Measurements from ENCODE around the gene LDHAL6B.

LDHAL6B gene

GRCh38 chr15:59172289-59172901 lies 34.2 kb upstream of the LDHAL6B start:
- peaks cover 21% of the 10 kb centered on the region for H3K4me1 Mint-ChIP-seq
- H3K27me3 Mint-ChIP-seq: peaks cover 8% of the 10 kb centered on the region
- no peak overlapping the region for H3K4me3 Mint-ChIP-seq
- H3K27ac Mint-ChIP-seq: no peak overlapping the region
- ATAC-seq: no peak
- no peaks in the 10 kb centered on the region for H3K9me3 Mint-ChIP-seq
- H3K36me3 Mint-ChIP-seq (ENCODE audit: low read depth): peaks cover 7% of the 10 kb centered on the region
- DNase-seq: no peak

GRCh38 chr15:59173194-59173593 lies 33.4 kb upstream of the LDHAL6B start:
- no peak for ATAC-seq
- peaks cover 9% of the 10 kb centered on the region for H3K27me3 Mint-ChIP-seq

GRCh38 chr15:59174151-59174834 lies 32.4 kb upstream of the LDHAL6B start:
- Mint-ChIP-seq H3K27ac (no peak overlapping the region), H3K4me1 (peaks cover 8% of the 10 kb centered on the region)
- DNase-seq: no peak

More at GRCh38 chr15:59173194-59173593, 33.4 kb upstream of the LDHAL6B start:
- Mint-ChIP-seq H3K4me1 (peaks cover 17% of the 10 kb centered on the region), H3K36me3 (ENCODE audit: low read depth) (peaks cover 7% of the 10 kb centered on the region), H3K4me3 (no peak overlapping the region), H3K9me3 (no peaks in the 10 kb centered on the region), H3K27ac (no peak overlapping the region)
- DNase-seq: no peak

GRCh38 chr15:59174835-59175831 lies 31.5 kb upstream of the LDHAL6B start:
- peak; percentile 40 for DNase-seq
- H3K27me3 Mint-ChIP-seq: peaks cover 11% of the 10 kb centered on the region
- H3K36me3 Mint-ChIP-seq (ENCODE audit: low read depth): peaks cover 7% of the 10 kb centered on the region
- H3K4me3 Mint-ChIP-seq: no peak overlapping the region
- no peak overlapping the region for H3K27ac Mint-ChIP-seq
- peak; percentile 85 for ATAC-seq
- H3K9me3 Mint-ChIP-seq: no peaks in the 10 kb centered on the region
- H3K4me1 Mint-ChIP-seq: peaks cover 3% of the 10 kb centered on the region

More at GRCh38 chr15:59174151-59174834, 32.4 kb upstream of the LDHAL6B start:
- Mint-ChIP-seq H3K9me3 (no peaks in the 10 kb centered on the region), H3K27me3 (peaks cover 11% of the 10 kb centered on the region), H3K4me3 (no peak overlapping the region), H3K36me3 (ENCODE audit: low read depth) (peaks cover 7% of the 10 kb centered on the region)
- no peak for ATAC-seq

- Mint-ChIP-seq H3K27me3 (peaks cover 11% of the 10 kb centered on the region), H3K4me1 (peaks cover 3% of the 10 kb centered on the region), H3K9me3 (peaks cover 5% of the 10 kb centered on the region), H3K27ac (no peak overlapping the region), H3K36me3 (ENCODE audit: low read depth) (peaks cover 7% of the 10 kb centered on the region), H3K4me3 (no peak overlapping the region)
- DNase-seq (no peak), ATAC-seq (no peak)
Observed at GRCh38 chr15:59176653-59177316, 29.9 kb upstream of the LDHAL6B start.

GRCh38 chr15:59177317-59177660 lies 29.4 kb upstream of the LDHAL6B start:
- no peak for DNase-seq
- Mint-ChIP-seq H3K9me3 (peaks cover 5% of the 10 kb centered on the region), H3K4me3 (no peak overlapping the region), H3K27ac (no peak overlapping the region), H3K4me1 (peaks cover 3% of the 10 kb centered on the region), H3K27me3 (peaks cover 11% of the 10 kb centered on the region), H3K36me3 (ENCODE audit: low read depth) (peaks cover 7% of the 10 kb centered on the region)
- ATAC-seq: no peak

- Mint-ChIP-seq H3K27ac (no peak overlapping the region), H3K4me1 (peaks cover 3% of the 10 kb centered on the region), H3K4me3 (no peak overlapping the region), H3K9me3 (peaks cover 10% of the 10 kb centered on the region), H3K36me3 (ENCODE audit: low read depth) (peaks cover 10% of the 10 kb centered on the region), H3K27me3 (peaks cover 11% of the 10 kb centered on the region)
- DNase-seq (no peak), ATAC-seq (no peak)
Observed at GRCh38 chr15:59178151-59178695, 28.4 kb upstream of the LDHAL6B start.

GRCh38 chr15:59179717-59180116 lies 26.9 kb upstream of the LDHAL6B start:
- peaks cover 3% of the 10 kb centered on the region for H3K4me1 Mint-ChIP-seq

GRCh38 chr15:59180945-59181600 lies 25.6 kb upstream of the LDHAL6B start:
- no peak overlapping the region for H3K27ac Mint-ChIP-seq
- peaks cover 10% of the 10 kb centered on the region for H3K36me3 Mint-ChIP-seq (ENCODE audit: low read depth)
- H3K27me3 Mint-ChIP-seq: peaks cover 9% of the 10 kb centered on the region
- DNase-seq: no peak
- H3K4me1 Mint-ChIP-seq: no peaks in the 10 kb centered on the region
- peaks cover 10% of the 10 kb centered on the region for H3K9me3 Mint-ChIP-seq
- H3K4me3 Mint-ChIP-seq: no peak overlapping the region
- ATAC-seq: no peak

More at GRCh38 chr15:59179717-59180116, 26.9 kb upstream of the LDHAL6B start:
- Mint-ChIP-seq H3K9me3 (peaks cover 10% of the 10 kb centered on the region), H3K27me3 (peaks cover 11% of the 10 kb centered on the region), H3K27ac (no peak overlapping the region), H3K4me3 (no peak overlapping the region), H3K36me3 (ENCODE audit: low read depth) (peaks cover 9% of the 10 kb centered on the region)
- ATAC-seq (no peak), DNase-seq (no peak)

- Mint-ChIP-seq H3K9me3 (peaks cover 10% of the 10 kb centered on the region), H3K36me3 (ENCODE audit: low read depth) (peaks cover 15% of the 10 kb centered on the region), H3K4me3 (no peak overlapping the region), H3K4me1 (no peaks in the 10 kb centered on the region), H3K27me3 (no peaks in the 10 kb centered on the region), H3K27ac (no peak overlapping the region)
- ATAC-seq (peak; percentile 63), DNase-seq (no peak)
Observed at GRCh38 chr15:59185725-59186124, 20.9 kb upstream of the LDHAL6B start.

- Mint-ChIP-seq H3K4me3 (no peak overlapping the region), H3K9me3 (peaks cover 8% of the 10 kb centered on the region), H3K4me1 (no peaks in the 10 kb centered on the region), H3K27ac (no peak overlapping the region), H3K36me3 (ENCODE audit: low read depth) (peaks cover 15% of the 10 kb centered on the region), H3K27me3 (no peaks in the 10 kb centered on the region)
- no peak for DNase-seq
- ATAC-seq: no peak
Observed at GRCh38 chr15:59186501-59186900, 20.1 kb upstream of the LDHAL6B start.

GRCh38 chr15:59189241-59189640 lies 17.4 kb upstream of the LDHAL6B start:
- H3K9me3 Mint-ChIP-seq: no peaks in the 10 kb centered on the region
- ATAC-seq: no peak
- peaks cover 11% of the 10 kb centered on the region for H3K36me3 Mint-ChIP-seq (ENCODE audit: low read depth)
- H3K27ac Mint-ChIP-seq: no peak overlapping the region
- no peak overlapping the region for H3K4me3 Mint-ChIP-seq
- no peak for DNase-seq
- H3K27me3 Mint-ChIP-seq: peaks cover 2% of the 10 kb centered on the region
- H3K4me1 Mint-ChIP-seq: no peaks in the 10 kb centered on the region

GRCh38 chr15:59190291-59190690 lies 16.4 kb upstream of the LDHAL6B start:
- Mint-ChIP-seq H3K9me3 (no peaks in the 10 kb centered on the region), H3K36me3 (ENCODE audit: low read depth) (peaks cover 12% of the 10 kb centered on the region), H3K27me3 (peaks cover 4% of the 10 kb centered on the region), H3K4me3 (no peak overlapping the region), H3K4me1 (peaks cover 6% of the 10 kb centered on the region), H3K27ac (no peak overlapping the region)
- no peak for DNase-seq
- ATAC-seq: no peak

All from activated naive CD8-positive, alpha-beta T cell treated with anti-CD3 and anti-CD28 coated beads, Interleukin-2, amount 50 U/mL, for 24 hours (primary cell).